Inflammatory macrophage treated with lipopolysaccharide for 1 hour (primary cell): ENCODE data around the gene ATP6V0C.
"Not testable (repeated sequence)": the region's sequence is repeated elsewhere in the genome, so short reads cannot be mapped to it uniquely, and the experiment has no call there.

Source experiments
- DNase-seq, 2 donors: peaks; one replicate each; pipeline ENCODE4 v3.0.0-alpha.2; 2020 to 2022

Gene ATP6V0C

GRCh38 chr16:2529961-2530628 lies 16.3 kb downstream of the ATP6V0C start:
- no peak for DNase-seq

DNA sequence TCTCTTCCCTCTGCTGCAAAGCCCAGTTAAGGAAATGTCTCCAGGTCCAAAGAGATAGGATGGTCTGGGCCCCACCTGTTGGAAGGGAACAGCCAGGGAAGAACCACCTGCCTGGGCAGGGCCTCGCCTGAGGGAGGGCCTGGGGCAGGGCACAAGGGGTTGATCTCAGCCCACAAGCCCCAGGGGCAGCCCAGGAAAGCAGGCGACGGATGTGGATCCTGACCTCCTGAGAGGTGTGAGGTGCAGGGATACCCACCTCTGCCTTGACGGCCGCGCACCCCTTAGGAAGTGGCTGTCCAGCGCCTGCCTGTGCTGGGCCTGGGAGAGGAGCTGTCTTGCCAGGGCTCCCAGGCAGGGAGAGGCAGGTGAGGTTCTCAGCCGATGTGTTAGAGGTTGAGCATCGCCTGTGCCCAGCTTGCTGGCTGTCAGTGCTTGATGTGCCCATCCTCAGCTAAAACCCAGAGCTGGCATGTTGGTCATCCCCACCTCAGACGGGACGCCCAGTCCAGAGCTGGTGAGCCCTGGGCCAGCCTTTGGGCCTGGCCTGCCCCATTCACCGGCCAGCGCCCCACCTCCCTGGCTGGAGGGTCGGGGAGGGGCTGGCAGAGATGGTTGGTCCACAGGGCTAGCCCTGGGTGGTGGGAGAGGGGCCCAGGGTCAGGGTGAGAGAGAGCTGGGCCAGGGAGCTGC lies 17.0 kb downstream of the ATP6V0C start:
- DNase-seq, result no peak

DNA sequence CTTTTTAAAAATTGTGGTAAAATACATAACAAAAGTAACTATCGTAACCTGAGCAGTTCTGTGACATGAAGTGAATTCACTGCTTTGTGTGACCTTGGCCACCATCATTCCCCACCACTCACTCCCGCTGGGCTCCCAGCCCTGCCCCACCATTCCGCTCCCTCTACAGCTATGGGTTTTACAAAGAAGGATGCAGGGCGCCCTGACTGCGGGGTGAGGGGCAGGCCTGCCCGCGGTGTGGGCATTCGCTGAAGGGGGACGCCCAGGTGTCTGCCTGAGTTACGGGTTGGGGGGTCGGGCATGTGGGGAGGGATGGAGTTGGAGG lies 17.6 kb downstream of the ATP6V0C start, which contains the start of gene CEMP1:
CEMP1 (minus strand) TSS at position 38 of the 325 bp plus-strand sequence. CDS start 335 bp downstream, outside the sequence.
- no peak for DNase-seq

GRCh38 chr16:2531696-2532493 lies 18.1 kb downstream of the ATP6V0C start:
- DNase-seq, result peak; percentile 98

- DNase-seq, result peak; percentile 34 to 55
These were observed 18.9 kb downstream of the ATP6V0C start for GRCh38 chr16:2532494-2533141.

GRCh38 chr16:2533142-2533755 lies 19.5 kb downstream of the ATP6V0C start:
- DNase-seq, result not testable (repeated sequence)

GRCh38 chr16:2533912-2534311 lies 20.2 kb downstream of the ATP6V0C start:
- DNase-seq, result no peak

DNA sequence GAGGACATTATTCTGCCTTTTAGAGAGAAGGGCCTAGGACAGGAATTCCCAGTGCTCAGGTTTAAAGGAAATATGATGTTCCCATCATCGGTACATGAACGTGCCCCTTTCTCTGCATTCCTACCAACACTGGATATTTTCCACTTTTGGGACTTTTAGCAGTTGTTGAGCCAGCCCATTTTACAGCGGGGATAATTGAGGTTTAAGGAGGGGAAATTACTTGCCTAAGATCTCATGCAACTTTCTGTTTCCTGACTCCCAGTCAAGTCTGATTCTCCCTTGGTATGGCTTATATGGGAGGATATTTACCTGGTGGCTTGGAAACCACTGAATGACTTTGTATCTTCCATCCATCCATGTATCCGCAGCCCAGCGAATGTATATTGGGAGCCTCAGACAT lies 20.6 kb downstream of the ATP6V0C start:
- DNase-seq, result not testable (repeated sequence)

- DNase-seq, result peak; percentile 78 to 97
These were observed 21.9 kb downstream of the ATP6V0C start for GRCh38 chr16:2535625-2536013.

DNA sequence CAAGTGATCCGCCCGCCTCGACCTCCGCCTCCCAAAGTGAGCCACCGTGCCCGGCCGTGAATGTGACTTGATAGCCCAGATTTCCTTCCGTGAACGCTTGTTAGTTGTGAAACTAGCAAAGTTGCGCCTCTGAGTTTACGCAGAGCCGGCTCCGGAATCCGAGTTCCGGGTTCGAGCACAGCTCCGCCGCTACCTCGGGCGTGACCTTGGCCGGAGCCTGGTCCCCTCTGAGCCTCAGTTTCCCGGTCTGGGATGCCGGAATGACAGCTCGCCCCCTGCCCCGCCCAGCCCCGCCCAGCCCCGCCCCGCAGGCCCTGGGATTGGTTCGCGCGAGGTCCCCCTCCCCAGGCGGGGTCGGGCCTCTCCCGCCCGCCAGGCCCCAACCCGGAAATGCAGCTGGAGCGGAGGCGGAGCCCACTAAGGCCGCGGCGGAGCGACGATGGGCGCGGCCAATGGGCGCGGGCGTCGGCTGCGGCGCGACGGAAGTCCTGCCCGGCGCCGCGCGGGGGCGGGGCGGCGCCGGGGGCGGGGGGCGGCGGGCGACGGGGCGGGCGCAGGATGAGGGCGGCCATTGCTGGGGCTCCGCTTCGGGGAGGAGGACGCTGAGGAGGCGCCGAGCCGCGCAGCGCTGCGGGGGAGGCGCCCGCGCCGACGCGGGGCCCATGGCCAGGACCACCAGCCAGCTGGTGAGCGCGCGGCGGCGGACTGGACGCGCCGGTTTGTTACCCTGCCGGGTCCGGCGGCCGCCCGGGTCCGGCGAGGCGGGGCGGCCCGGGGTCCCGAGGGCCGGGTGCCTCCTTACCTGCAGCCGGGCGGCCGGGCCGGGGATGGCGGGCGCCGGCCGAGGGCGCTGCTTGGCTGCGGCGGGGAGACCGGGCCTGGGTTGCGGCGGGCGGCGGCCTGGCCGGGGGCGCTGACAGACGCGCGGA lies 24.0 kb downstream of the ATP6V0C start, which contains the start of gene PDPK1:
PDPK1 (plus strand) TSS at position 571 of the 929 bp plus-strand sequence; CDS start at position 663, 92 bp downstream.
- DNase-seq, result peak; percentile 96

- not testable (repeated sequence) for DNase-seq
These were observed 25.6 kb downstream of the ATP6V0C start for GRCh38 chr16:2539192-2539844.

DNA sequence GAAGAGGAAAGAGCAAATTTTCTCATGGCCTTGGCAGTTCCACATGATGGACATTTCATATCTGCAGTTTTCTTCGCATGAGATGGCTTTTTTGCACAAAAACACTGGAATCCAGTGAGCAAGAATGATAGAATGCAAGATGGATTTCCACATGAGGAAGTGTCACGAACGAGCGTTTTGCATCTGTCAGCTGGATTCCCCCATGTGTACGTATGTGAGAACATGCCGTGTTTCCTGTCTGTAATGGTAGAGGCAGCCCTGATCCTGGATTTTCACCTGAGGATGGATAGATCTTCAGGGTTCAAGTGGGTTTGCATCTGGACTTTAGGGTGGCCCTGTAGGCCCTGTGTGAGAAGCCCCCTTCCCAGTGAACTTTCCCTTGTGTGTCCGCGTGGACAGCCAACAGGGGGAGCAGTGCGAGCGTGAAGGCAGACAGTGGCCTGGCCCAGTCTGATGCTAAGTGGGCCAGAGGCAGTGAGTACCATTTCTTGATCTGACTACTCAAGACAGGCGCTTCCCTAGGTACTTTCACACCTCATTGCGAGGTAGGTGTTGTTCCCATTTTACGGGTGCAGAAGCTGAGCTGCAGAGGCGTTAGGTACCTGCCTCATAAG lies 26.2 kb downstream of the ATP6V0C start:
- not testable (repeated sequence) for DNase-seq

- not testable (repeated sequence) for DNase-seq
These were observed 27.2 kb downstream of the ATP6V0C start for GRCh38 chr16:2540912-2541311.

- not testable (repeated sequence) for DNase-seq
These were observed 27.7 kb downstream of the ATP6V0C start for GRCh38 chr16:2541409-2541808.

DNA sequence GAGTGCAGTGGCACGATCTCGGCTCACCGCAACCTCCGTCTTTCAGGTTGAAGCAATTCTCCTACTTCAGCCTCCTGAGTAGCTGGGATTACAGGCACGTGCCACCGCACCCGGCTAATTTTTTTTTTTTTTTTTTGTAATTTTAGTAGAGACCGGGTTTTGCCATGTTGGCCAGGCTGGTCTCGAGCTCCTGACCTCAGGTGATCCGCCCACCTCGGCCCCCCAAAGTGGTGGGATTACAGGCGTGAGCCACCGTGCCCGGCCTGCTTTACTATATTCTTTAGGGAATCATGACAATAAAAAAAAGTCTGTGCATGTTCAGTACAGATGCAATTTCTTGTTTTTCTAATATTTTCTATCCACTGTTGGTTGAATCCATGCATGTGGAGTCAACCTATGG lies 30.0 kb downstream of the ATP6V0C start:
- not testable (repeated sequence) for DNase-seq

DNA sequence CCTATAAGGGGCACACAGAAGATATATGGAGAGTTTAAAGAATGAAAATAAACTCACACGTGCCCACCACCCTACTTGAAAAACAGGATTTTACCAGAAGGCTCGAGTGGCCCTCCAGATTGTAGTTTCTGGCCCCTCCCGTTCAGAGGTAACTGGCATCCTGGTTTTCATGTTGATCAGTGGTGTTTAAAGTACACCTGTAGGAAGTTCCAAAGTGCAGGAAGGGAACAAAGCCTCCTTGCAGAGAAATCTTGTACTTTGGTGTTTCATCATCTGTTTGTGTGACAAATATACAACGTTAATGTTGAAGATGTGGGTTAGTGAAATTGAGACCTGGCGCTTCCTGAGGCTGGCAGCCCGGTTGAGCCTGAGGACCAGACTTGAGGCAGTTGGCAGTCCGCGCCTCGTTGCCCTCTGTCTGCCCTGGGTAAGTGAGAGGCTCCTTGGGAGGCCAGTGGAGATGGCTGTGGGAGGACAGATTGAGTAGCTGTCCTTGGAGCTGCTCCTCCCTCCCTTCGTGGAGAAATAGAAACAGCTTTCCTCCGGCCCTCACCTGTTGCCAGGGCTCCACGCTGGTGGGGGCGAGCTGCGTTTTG lies 36.6 kb downstream of the ATP6V0C start:
- not testable (repeated sequence) for DNase-seq

DNA sequence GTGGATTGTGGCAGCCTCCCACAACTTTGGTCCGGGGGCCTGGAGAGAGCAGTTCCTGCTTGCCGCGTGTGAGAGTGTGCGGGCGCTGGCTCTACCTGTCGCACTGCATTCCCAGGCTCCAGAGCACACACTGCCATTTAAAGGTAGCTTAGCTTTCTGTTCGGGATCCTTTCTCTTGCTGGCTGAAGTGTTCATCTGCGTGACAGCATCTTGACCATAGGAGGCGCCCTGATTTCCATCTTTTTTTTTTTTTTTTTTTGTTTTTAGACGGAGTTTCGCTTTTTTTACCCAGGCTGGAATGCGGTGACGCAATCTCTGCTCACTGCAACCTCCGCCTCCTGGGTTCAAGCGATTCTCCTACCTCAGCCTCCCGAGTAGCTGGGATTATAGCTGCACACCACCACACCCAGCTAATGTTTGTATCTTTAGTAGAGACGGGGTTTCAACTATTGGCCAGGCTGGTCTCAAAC lies 37.7 kb downstream of the ATP6V0C start:
- not testable (repeated sequence) for DNase-seq

DNA sequence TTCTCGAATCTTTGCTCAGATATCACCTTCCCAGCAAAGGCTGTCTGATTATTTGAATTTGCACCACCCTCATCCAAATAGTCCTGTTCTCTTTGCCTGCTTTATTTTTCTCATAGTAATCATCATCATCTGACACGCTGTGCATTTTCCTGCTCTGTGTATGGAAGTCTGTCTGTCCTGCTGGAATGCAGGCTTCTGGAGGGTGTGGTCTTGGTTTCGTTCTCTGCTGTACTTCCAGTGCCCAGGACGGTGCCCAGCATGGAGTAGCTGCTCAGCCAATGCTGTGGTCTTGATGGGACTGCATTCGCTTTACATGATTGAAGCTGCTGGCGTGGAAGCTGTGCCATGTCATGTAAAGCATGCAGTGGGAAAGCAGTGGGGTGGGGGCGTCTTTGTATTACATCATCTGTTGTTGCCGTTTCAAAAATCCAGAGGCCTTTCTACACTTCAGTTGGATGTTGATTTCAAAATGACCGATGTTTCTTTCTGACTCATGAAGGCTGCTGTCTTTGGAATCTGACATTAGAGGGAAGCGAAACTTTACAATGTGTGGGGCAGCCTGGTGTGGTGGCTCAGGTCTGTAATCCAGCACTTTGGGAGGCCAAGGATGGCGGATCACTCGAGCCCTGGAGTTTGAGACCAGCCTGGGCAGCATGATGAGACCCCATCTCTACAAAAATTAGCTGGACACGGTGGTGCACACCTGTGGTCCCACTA lies 41.1 kb downstream of the ATP6V0C start:
- DNase-seq, result not testable (repeated sequence)

DNA sequence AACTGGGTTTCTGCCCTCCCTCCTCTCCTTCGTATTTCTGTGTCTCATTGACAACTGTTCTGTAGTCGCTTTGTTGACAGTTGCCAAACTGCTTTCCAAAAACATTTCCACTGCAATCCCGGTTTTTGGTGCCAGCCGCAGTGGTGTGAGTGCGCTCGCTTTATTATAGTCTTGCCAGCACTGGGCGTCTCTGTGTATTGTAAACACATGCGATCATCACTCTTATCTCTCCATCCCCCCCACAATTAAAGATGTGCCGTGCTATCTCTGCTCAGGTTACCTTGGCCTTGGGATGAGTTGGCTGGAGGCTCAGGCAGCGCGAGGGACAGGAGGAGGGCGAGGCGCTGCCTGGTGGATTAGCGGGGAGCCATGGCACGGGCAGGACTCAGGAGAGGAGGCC lies 43.4 kb downstream of the ATP6V0C start:
- not testable (repeated sequence) for DNase-seq
